Astrocyte (in vitro differentiated cells and primary cell): Measurements from ENCODE around the gene MPRIP. TPM values are rescaled to one million over a fixed set of nuclear protein-coding genes. Genes with fewer than 3 reads are reported as not detected.

Experiments used
- DNase-seq: peaks from one replicate; pipeline ENCODE4 v3.0.0-alpha.2; 2010; ENCODE audit warnings: low read depth
- FAIRE-seq: peaks from 2 replicates; lab custom pipeline; 2011; peaks lifted over from hg19 to GRCh38; lab: Jason Lieb, UNC
- H2AFZ ChIP-seq: 2 replicates; pipeline ENCODE4 v1.6.0; 2012; ENCODE audit warnings: low read depth, low read length, inconsistent platforms
- H3K27ac ChIP-seq: 2 replicates; pipeline ENCODE4 v1.5.1; 2011; ENCODE audit warnings: low read depth, low read length, inconsistent platforms
- H3K27me3 ChIP-seq: 2 replicates; pipeline ENCODE4 v1.6.0; 2011; ENCODE audit warnings: low read length, inconsistent platforms; ENCODE audit not compliant: insufficient read depth
- H3K36me3 ChIP-seq: 2 replicates; pipeline ENCODE4 v1.5.1; 2011; ENCODE audit warnings: low read length, inconsistent platforms; ENCODE audit not compliant: insufficient read depth
- H3K4me1 ChIP-seq: 2 replicates; pipeline ENCODE4 v1.5.1; 2011; ENCODE audit warnings: low read length, inconsistent platforms; ENCODE audit not compliant: insufficient read depth
- H3K4me2 ChIP-seq: 2 replicates; pipeline ENCODE4 v1.6.0; 2012; ENCODE audit warnings: low read length, inconsistent platforms
- H3K4me3 ChIP-seq: 2 replicates; pipeline ENCODE4 v1.5.1; 2011; ENCODE audit warnings: low read depth, mild to moderate bottlenecking, low read length, inconsistent platforms; ENCODE audit not compliant: insufficient read depth
- H3K79me2 ChIP-seq: 2 replicates; pipeline ENCODE4 v1.6.0; 2012; ENCODE audit warnings: mild to moderate bottlenecking, low read length, inconsistent platforms; ENCODE audit not compliant: insufficient read depth
- H3K9ac ChIP-seq: 2 replicates; pipeline ENCODE4 v1.6.0; 2012; ENCODE audit warnings: mild to moderate bottlenecking, low read length, inconsistent platforms
- H3K9me3 ChIP-seq: 2 replicates; pipeline ENCODE4 v1.5.1; 2012; ENCODE audit warnings: low read depth, mild to moderate bottlenecking, low read length, inconsistent platforms; ENCODE audit not compliant: insufficient read depth
- H4K20me1 ChIP-seq: 2 replicates; pipeline ENCODE4 v1.6.0; 2012; ENCODE audit warnings: low read length, inconsistent platforms; ENCODE audit not compliant: insufficient read depth
- H3K27ac Mint-ChIP-seq: one replicate; pipeline ENCODE4 v1.8.0; 2021; ENCODE audit warnings: mild to moderate bottlenecking, mixed read lengths; ENCODE audit not compliant: unreplicated experiment
- H3K27me3 Mint-ChIP-seq: one replicate; pipeline ENCODE4 v1.8.0; 2021; ENCODE audit warnings: low read depth, mixed read lengths; ENCODE audit not compliant: unreplicated experiment
- H3K36me3 Mint-ChIP-seq: one replicate; pipeline ENCODE4 v1.8.0; 2021; ENCODE audit warnings: low read depth, mixed read lengths; ENCODE audit not compliant: unreplicated experiment
- H3K4me1 Mint-ChIP-seq: one replicate; pipeline ENCODE4 v1.8.0; 2021; ENCODE audit warnings: low read depth, mixed read lengths; ENCODE audit not compliant: unreplicated experiment
- H3K4me3 Mint-ChIP-seq: one replicate; pipeline ENCODE4 v1.8.0; 2021; ENCODE audit warnings: mild to moderate bottlenecking, moderate library complexity, mixed read lengths; ENCODE audit not compliant: unreplicated experiment
- H3K9me3 Mint-ChIP-seq: one replicate; pipeline ENCODE4 v1.8.0; 2021; ENCODE audit warnings: mild to moderate bottlenecking, mixed read lengths; ENCODE audit not compliant: unreplicated experiment
- EZH2 ChIP-seq: IDR thresholded peaks from 2 replicates; pipeline ENCODE4 v1.6.1; 2012; ENCODE audit warnings: mild to moderate bottlenecking, low read length, inconsistent platforms; ENCODE audit not compliant: insufficient read depth
- total RNA-seq: library from RNA; stranded (reverse); gene quantifications from 2 replicates; pipeline ENCODE4 v1.2.1, GENCODE V29; 2021
- TF ChIP-seq, protein P1 (sequence below): IDR thresholded peaks from 2 replicates; pipeline ENCODE4 v1.5.1; 2011; ENCODE audit warnings: low read depth, mild to moderate bottlenecking, inconsistent platforms, low read length, moderate library complexity; ENCODE audit not compliant: insufficient read depth

MPRIP gene
- total RNA-seq, 1 donor from 2014 or later, result 176 TPM

DNA sequence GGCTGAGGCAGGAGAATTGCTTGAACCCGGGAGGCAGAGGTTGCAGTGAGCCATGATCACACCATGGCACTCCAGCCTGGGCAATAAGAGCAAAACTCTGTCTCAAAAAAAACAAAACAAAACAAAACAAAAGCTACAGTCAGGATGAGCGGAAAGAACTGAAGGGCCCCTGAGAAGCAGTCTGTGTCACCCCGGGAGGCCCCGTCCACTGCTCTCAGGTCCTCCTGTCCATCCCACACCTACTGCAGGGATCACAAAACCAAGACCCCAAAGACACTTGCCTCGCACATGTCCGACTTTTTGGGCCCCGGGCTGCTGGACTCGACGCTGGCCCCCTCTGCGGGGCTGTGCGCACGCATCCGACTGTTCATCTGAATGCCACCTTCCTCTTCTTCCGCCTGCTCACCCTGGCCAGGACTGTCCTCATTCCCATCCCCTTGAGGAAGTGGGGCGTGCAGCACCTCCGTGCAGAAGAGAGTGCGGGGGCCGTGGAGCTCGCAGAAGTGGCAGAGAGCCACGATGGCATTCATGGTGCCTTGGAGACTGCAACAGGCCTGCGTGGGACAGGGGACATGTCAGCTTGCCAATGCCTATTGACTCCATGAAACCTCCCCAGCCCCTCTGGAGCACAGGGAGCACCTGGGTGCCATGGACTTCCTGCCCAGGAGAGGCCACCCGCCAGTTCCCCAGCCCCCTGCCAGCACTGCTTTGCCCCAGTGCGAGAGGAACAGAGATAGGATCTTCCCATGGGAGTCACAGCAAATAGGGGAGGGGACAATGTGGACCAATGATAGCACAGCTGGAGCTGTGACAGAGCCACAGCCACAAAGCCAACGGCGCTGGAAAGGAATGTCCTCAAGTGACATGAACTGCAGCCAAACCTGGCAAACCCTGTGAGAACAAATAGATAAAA is 185.6 kb downstream of the MPRIP start:
- no peak for FAIRE-seq

DNA sequence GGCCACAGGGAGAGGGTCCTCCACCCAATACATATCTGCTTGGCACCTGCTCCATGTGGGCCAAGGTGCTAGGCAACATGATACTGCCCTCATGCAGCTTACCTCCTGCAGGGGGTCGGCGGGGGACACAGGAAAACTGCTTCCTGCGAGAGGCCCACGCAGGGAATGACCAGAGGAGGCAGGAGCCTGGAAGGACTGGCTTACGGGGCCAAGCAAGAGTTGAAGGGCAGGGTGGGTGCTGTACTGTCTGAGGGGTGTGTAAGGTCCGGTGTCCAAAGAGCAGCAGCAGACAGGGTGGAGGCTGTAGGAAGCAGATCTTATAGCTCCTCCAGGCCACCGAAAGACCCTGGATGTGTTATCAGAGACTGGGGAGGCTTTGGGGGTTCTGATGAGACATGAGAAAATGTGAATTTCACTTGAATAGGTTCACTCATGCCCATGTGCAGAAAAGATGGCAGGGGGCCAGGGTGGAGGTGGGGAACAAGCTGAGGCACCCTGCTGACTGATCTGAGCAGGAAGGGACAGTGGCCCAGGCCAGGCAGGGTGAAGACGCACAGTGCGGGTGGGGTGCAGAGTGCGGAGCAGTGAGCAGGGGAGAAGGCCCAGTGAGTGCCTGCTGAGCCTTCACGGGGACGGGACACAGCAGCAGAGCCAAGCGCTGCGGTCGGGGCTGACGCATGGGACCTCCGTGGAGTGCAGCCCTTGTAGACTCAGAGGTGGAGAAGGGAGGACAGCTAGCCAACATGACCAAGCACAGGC is 186.4 kb downstream of the MPRIP start:
- no peak overlapping the region for H3K9ac ChIP-seq
- H3K27ac Mint-ChIP-seq, result no peak overlapping the region
- no peak overlapping the region for H2AFZ ChIP-seq
- no peaks in the 10 kb centered on the region for H3K9me3 Mint-ChIP-seq
- no peaks in the 10 kb centered on the region for H3K9me3 ChIP-seq
- H3K27ac ChIP-seq, result no peak overlapping the region
- H3K4me3 Mint-ChIP-seq, result no peak overlapping the region
- peaks cover 48% of the 10 kb centered on the region for H4K20me1 ChIP-seq
- peaks cover 21% of the 10 kb centered on the region for H3K79me2 ChIP-seq
- DNase-seq (no peak), FAIRE-seq (no peak)
- H3K36me3 ChIP-seq, result peaks cover 40% of the 10 kb centered on the region
- H3K27me3 Mint-ChIP-seq, result no peaks in the 10 kb centered on the region
- no peak overlapping the region for H3K4me3 ChIP-seq
- H3K4me1 ChIP-seq, result no peaks in the 10 kb centered on the region
- TF ChIP-seq, protein P1, sequence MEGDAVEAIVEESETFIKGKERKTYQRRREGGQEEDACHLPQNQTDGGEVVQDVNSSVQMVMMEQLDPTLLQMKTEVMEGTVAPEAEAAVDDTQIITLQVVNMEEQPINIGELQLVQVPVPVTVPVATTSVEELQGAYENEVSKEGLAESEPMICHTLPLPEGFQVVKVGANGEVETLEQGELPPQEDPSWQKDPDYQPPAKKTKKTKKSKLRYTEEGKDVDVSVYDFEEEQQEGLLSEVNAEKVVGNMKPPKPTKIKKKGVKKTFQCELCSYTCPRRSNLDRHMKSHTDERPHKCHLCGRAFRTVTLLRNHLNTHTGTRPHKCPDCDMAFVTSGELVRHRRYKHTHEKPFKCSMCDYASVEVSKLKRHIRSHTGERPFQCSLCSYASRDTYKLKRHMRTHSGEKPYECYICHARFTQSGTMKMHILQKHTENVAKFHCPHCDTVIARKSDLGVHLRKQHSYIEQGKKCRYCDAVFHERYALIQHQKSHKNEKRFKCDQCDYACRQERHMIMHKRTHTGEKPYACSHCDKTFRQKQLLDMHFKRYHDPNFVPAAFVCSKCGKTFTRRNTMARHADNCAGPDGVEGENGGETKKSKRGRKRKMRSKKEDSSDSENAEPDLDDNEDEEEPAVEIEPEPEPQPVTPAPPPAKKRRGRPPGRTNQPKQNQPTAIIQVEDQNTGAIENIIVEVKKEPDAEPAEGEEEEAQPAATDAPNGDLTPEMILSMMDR, result no peak
- no peak for TF ChIP-seq EZH2
- H3K4me2 ChIP-seq, result no peak overlapping the region
- no peaks in the 10 kb centered on the region for H3K27me3 ChIP-seq
- H3K36me3 Mint-ChIP-seq, result peaks cover 18% of the 10 kb centered on the region
- no peaks in the 10 kb centered on the region for H3K4me1 Mint-ChIP-seq

More for the DNA sequence above, 185.6 kb downstream of the MPRIP start:
- Mint-ChIP-seq H3K4me3 (no peak overlapping the region), H3K27me3 (no peaks in the 10 kb centered on the region), H3K36me3 (peaks cover 21% of the 10 kb centered on the region), H3K9me3 (no peaks in the 10 kb centered on the region), H3K4me1 (no peaks in the 10 kb centered on the region), H3K27ac (no peak overlapping the region)
- no peak for DNase-seq
- no peak overlapping the region for H2AFZ ChIP-seq
- H3K36me3 ChIP-seq, result peaks cover 42% of the 10 kb centered on the region
- H3K27me3 ChIP-seq, result no peaks in the 10 kb centered on the region
- H4K20me1 ChIP-seq, result peaks cover 47% of the 10 kb centered on the region
- no peak overlapping the region for H3K4me2 ChIP-seq
- TF ChIP-seq, protein P1, result no peak
- no peak for TF ChIP-seq EZH2
- no peaks in the 10 kb centered on the region for H3K9me3 ChIP-seq
- H3K4me3 ChIP-seq, result no peak overlapping the region
- no peak overlapping the region for H3K27ac ChIP-seq
- peaks cover 18% of the 10 kb centered on the region for H3K79me2 ChIP-seq
- H3K9ac ChIP-seq, result no peak overlapping the region
- H3K4me1 ChIP-seq, result no peaks in the 10 kb centered on the region
